GM19324 (cell line): Measurements from ENCODE around the gene EEF1A2.

ENCODE experiments used
- ATAC-seq: cut with Tn5 transposase; IDR thresholded peaks from one replicate; pipeline ENCODE4 v1.9.1; 2021; ENCODE audit warnings: mild to moderate bottlenecking, moderate library complexity; ENCODE audit not compliant: unreplicated experiment, low FRiP score

Gene EEF1A2

DNA sequence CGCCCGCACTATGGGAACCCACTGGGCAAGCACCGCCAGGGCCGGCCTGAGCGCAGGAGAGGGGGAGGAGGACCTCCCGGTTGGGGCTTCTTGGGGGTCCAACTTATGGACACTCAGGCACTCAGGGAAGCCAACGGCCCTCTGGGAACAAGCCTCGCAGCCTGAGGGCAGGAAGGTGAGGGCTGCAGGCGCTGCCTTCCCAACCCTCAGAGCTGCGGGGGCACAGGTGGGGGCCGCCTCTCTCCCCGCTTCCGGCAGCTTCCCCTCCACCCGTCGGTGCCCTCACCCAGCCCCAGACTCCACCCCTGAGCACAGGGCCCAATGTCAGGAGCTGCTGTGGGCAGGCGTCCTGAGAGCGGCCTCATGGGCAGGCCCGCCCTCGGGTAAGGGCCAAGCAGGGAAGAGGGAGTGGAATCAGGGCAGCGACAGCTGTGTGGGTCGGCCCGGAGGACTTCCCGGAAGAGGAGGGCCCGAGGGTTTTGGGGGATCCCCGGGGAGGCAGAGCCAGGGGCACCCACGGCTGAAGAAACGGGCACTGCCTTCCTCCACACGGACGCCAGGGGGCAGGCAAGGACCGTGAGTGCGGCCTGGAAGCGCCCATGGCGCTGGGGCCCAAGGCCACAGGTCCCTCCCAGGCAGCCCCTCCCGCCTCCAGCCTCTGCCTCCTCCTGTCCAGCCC lies 38.8 kb upstream of the EEF1A2 start:
- ATAC-seq: peak; percentile 93

DNA sequence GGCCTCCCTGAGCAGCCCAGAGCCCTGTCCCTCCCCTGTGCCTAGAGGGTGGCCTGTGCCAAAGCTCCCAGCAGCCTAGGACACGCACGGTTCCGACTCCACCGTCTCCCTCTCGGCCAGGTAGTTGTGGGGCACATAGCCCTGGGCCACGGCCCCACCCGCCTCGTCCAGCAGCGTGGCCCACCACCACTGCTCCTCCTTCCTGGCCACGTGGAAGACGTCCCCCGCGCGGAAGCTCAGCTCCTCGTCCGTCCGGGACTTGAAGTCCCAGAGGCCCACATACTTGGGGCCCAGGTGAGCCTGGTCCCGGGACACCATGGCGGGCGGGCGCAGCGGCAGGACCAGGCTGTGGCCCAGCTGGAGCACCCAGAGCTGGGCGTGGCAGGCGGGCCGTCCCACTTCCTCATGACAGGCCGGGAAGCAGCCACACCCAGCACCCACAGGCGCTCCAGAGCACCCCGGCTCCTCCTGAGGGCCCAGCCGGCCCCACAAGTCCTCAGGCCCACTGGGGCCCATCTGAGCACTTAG lies 38.2 kb upstream of the EEF1A2 start, which contains the start of gene PTK6:
TSS of gene PTK6 (minus strand) at position 380 of the 528 bp plus-strand sequence. CDS start at position 318, 62 bp downstream.
- no peak for ATAC-seq

- no peak for ATAC-seq
Measured at GRCh38 chr20:63536241-63536977, 37.5 kb upstream of the EEF1A2 start.

GRCh38 chr20:63534831-63535651 lies 36.2 kb upstream of the EEF1A2 start:
- no peak for ATAC-seq

DNA sequence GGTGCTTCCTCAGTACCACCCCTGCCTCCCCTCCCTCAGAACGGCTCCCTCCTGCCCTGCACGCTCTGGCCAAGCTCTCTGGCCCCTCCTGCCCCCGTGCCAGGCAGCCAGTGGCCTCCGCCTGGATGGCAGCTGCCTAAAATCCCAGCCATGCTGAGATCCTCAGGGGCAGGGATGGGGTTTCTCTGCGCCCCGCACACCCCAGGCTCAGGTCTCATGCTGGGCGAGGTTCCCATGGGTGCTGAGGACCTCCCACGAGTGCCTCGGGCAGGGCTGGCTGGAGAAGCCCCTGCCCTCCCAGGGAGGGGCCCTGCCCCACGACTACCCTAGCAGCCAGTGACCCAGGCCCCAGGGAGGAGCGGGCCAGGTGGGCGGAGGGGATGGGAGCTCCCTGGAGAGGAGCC lies 35.5 kb upstream of the EEF1A2 start:
- no peak for ATAC-seq

DNA sequence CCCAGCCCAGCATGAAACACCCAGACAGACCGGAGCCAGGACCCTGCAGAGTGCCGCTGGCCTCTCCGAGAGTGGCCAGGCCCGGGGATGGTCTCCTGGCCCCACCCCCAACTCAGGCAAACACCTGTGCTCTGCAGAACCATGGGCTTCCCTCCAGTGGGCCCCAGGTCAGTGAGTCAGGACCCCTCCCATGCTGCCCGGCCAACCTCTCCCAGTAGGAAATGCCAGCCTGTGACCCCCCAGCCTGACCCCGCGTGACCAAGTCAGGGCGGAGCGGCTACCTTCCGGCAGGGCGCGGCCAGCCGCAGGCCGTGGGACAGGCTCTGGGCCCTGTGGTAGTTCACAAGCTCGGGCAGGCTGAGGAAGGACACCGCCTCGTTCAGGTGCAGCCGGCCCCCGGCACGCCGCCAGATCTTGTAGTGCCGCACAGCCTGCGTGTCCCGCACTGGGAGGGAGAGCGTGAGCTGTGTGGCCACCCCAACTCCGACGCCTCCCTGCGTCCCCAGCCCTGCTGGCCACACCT lies 35.0 kb upstream of the EEF1A2 start:
- ATAC-seq: no peak

GRCh38 chr20:63533388-63533787 lies 34.5 kb upstream of the EEF1A2 start:
- no peak for ATAC-seq

DNA sequence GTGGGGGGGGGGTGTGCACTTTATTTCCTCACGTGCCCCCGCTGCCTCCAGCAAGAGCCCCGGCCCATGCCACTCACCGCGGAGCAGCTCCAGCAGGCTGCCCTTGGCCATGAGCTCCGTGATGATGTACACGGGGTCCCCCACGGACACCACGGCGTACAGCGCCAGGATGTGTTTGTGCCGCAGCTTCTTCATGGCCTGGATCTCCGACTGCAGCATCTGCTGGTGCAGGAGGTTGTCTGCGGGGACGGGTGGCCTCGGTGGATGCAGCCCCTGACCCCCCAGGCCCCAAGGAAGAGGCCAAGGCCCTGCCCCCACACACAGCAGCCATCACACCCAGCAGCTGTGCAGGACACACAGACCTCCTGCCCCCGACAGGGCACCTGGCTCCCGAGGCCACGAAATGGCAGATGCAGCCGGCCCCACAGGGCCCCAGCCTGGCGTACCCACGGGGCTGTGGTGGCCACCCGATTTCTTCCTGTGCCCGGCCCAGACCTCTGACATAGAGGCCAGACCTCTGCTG lies 33.6 kb upstream of the EEF1A2 start:
- no peak for ATAC-seq

GRCh38 chr20:63531686-63532448 lies 33.0 kb upstream of the EEF1A2 start:
- no peak for ATAC-seq

GRCh38 chr20:63530788-63531160 lies 31.9 kb upstream of the EEF1A2 start:
- ATAC-seq: no peak

GRCh38 chr20:63529861-63530787 lies 31.2 kb upstream of the EEF1A2 start:
- no peak for ATAC-seq

GRCh38 chr20:63529180-63529860 lies 30.4 kb upstream of the EEF1A2 start:
- no peak for ATAC-seq

DNA sequence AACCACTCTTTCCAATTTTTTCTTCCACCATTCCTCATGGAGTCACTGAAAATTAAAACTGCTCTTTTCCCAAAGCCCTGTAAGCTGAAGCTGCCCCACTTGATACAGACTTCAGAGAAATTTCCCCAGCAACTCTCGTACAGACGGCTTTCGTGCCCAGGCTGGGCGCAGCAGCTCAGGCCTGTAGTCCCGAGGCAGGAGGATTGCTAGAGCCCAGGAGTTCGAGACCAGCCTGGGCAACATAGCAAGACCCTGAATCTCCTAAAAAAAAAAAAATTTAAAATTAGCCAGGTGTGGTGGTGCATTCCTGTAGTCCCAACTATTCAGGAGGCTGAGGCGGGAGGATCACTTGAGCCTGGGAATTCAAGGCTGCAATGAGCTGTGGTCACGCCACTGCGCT lies 28.3 kb upstream of the EEF1A2 start:
- ATAC-seq: no peak

- ATAC-seq: no peak
Measured at GRCh38 chr20:63525971-63526370, 27.1 kb upstream of the EEF1A2 start.

DNA sequence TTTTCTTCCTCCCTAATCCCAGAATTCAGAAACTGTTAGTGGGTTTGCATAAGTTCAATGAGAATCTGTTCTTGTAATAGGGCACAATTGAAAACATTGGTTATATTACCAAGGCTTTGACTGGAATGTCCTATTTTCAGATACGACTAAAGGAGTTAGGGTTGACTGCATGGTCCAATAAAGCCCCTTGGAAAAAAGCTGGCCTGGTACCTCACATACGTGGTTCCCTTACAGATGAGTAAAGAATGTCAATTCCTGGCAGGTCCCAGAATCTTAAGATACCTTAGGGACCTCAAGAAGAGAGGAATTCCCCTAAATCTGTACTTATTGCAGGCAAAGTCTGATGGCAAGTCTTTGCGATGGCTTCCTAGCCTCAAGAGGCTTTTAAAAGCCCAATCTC lies 26.3 kb upstream of the EEF1A2 start:
- ATAC-seq: no peak

GRCh38 chr20:63522981-63523611 lies 24.2 kb upstream of the EEF1A2 start:
- ATAC-seq: no peak

DNA sequence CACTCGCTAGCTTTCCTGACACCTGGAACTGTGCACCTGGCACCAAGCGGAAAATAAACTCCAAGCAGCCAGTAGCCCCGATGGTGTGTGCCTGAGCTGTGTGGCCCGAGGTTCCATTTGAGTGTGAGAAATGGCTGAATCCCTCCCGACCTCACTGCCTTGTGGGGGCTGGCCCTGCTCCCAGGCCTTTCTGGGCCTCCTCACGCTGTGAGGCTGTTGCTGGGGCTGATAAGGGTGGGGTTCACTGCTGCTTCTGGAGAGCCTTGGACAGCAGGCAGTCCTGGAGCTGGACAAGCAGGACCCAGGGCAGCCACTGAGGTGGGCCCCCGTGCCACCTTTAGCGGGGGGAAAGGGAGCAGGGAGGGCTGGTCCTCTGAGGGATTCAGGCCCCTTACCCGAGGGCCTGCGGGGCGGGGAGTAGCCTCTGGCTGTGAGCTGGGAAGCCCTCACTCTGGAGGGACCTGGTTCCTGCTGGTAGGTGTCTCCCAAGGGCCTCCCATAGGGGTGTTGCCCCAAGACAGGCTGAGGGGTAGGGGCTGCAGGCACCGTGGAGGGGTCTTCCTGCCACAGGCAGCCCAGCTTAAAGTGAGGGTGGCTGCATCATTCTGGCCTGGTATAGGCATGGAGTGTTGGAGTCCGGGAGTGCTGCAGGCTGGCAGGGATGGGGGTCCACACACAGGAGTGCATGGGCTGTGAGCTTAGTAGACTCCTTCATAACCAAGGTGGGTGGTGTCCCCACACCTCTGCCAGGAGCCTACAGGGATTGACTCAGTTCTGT lies 23.4 kb upstream of the EEF1A2 start:
- ATAC-seq: no peak
